ENCODE data around the gene CHD1.

DNA sequence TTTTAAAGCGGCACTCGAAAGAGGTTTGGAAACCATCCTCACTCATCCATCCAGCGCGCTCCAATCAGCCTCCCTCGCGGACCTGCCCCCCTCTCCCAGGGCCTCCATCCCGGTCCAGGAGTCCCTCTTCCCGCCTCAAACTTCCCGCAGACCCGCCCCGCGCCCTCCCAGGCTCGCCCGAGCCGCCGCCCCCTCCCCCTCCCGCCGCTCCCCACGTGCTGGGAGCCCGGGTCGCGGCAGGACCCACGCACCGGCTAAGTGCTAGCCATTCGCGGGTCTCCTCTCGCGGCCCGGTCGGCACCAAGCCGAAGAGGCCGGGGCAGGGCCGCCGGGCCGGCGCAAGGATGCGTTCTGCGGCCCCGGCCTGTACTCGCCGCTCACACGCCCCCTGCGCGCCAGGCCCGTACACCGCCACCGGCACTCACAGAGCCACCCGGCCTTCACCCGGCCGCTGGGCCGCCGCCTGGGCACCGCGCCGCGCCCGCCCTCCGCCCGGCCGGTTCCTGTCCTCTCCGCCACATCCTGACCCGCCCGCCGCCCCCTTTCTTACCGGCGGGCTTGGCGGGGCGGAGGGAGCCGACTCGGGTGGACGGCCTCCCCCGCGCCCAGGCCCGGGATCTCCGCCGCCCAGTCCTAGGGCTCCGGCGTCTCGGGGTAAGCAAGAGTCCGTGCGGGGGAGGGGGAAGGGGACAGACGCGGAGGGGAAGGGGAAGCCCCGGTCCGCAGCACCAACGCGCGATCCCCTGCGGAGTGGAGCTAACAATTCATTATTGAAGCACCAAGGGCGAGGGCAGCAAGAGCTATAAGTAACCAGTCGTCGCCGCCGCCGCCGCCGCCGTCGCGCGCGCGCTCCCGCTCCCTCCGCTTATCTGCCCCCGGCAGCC lies 576 bp downstream of the CHD1 start:
- TF ChIP-seq, protein P1, sequence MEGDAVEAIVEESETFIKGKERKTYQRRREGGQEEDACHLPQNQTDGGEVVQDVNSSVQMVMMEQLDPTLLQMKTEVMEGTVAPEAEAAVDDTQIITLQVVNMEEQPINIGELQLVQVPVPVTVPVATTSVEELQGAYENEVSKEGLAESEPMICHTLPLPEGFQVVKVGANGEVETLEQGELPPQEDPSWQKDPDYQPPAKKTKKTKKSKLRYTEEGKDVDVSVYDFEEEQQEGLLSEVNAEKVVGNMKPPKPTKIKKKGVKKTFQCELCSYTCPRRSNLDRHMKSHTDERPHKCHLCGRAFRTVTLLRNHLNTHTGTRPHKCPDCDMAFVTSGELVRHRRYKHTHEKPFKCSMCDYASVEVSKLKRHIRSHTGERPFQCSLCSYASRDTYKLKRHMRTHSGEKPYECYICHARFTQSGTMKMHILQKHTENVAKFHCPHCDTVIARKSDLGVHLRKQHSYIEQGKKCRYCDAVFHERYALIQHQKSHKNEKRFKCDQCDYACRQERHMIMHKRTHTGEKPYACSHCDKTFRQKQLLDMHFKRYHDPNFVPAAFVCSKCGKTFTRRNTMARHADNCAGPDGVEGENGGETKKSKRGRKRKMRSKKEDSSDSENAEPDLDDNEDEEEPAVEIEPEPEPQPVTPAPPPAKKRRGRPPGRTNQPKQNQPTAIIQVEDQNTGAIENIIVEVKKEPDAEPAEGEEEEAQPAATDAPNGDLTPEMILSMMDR (conservative IDR thresholded peaks at IDR 0.05; ENCODE audit: low read depth, low read length), result no peak
- no peak for TF ChIP-seq NFE2L2 (IDR thresholded peaks at IDR 0.05; ENCODE audit: low read depth, low read length)
- TF ChIP-seq FOS (IDR thresholded peaks at IDR 0.05; ENCODE audit: low read depth, low read length), result no peak
- TF ChIP-seq POLR2A (IDR thresholded peaks at IDR 0.05; ENCODE audit: low read depth, low read length), result peak; percentile 58

All from IMR-90 (cell line).